GM19099 (cell line): ENCODE results near the gene TTC36.

Experiments used
- POLR2A ChIP-seq: IDR thresholded peaks from 3 replicates; pipeline ENCODE4 v1.6.1; 2011; ENCODE audit warnings: low read depth; ENCODE audit not compliant: insufficient read length; ENCODE audit errors: extremely low read depth

TTC36 gene

GRCh38 chr11:118529584-118530175 is 2.4 kb downstream of the TTC36 start:
- TF ChIP-seq POLR2A = no peak

- TF ChIP-seq POLR2A = no peak
Measured at GRCh38 chr11:118530180-118530682, 3.0 kb downstream of the TTC36 start.

GRCh38 chr11:118530683-118531596 is 3.7 kb downstream of the TTC36 start, which contains the start of gene TMEM25:
TSS of gene TMEM25 (plus strand) at chr11:118531192. CDS start at chr11:118531802, 610 bp downstream.
- TF ChIP-seq POLR2A = no peak

GRCh38 chr11:118531597-118532084 is 4.4 kb downstream of the TTC36 start:
- no peak for TF ChIP-seq POLR2A

GRCh38 chr11:118532091-118532490 is 4.8 kb downstream of the TTC36 start:
- no peak for TF ChIP-seq POLR2A

- TF ChIP-seq POLR2A = no peak
Measured at GRCh38 chr11:118532852-118533768, 5.8 kb downstream of the TTC36 start.

- no peak for TF ChIP-seq POLR2A
Measured at GRCh38 chr11:118533769-118534729, 6.8 kb downstream of the TTC36 start.

GRCh38 chr11:118535261-118535660 is 8.0 kb downstream of the TTC36 start:
- TF ChIP-seq POLR2A = no peak

GRCh38 chr11:118536726-118537125 is 9.5 kb downstream of the TTC36 start:
- no peak for TF ChIP-seq POLR2A

GRCh38 chr11:118537409-118537980 is 10.2 kb downstream of the TTC36 start:
- TF ChIP-seq POLR2A = no peak

- no peak for TF ChIP-seq POLR2A
Measured at GRCh38 chr11:118544010-118544646, 16.9 kb downstream of the TTC36 start.

GRCh38 chr11:118544647-118545010 is 17.4 kb downstream of the TTC36 start:
- no peak for TF ChIP-seq POLR2A

GRCh38 chr11:118545533-118545932 is 18.3 kb downstream of the TTC36 start:
- no peak for TF ChIP-seq POLR2A
